Natural killer cell (primary cell): ENCODE measurements around the gene G3BP2. TPM values are rescaled to one million over a fixed set of nuclear protein-coding genes. Genes with fewer than 3 reads are reported as not detected.

Experiments used
- ATAC-seq, 3 donors: fragments of 150-1000 bp in 2 of 3; fragments of 200-7000 bp in 1 of 3; cut with Tn5 transposase; 1 replicate in 1 of 3; 2 replicates in 2 of 3; pipeline ENCODE4 v1.10.0; 2021; ENCODE audit warnings: mild to moderate bottlenecking in 2 of 3, moderate library complexity in 2 of 3
- DNase-seq, 2 donors: peaks; one replicate each; pipeline versions ENCODE4 v3.0.0 to v3.0.0-alpha.2; 2013 to 2021; ENCODE audit warnings: mixed read lengths in 1 of 2
- H3K27ac ChIP-seq: one replicate; pipeline ENCODE4 v1.5.1; 2013; ENCODE audit warnings: mild to moderate bottlenecking, low read length
- H3K27me3 ChIP-seq: one replicate; pipeline ENCODE4 v1.6.1; 2013; ENCODE audit warnings: low read length; ENCODE audit not compliant: control insufficient read depth, insufficient read depth
- H3K36me3 ChIP-seq: one replicate; pipeline ENCODE4 v1.6.1; 2013; ENCODE audit warnings: low read length; ENCODE audit not compliant: control insufficient read depth, insufficient read depth
- H3K4me1 ChIP-seq: one replicate; pipeline ENCODE4 v1.6.1; 2013; ENCODE audit warnings: low read length; ENCODE audit not compliant: control insufficient read depth, insufficient read depth
- H3K4me3 ChIP-seq: one replicate; pipeline ENCODE4 v1.5.1; 2013; ENCODE audit warnings: low read length
- H3K9me3 ChIP-seq: one replicate; pipeline ENCODE4 v1.6.1; 2013; ENCODE audit warnings: low read length; ENCODE audit not compliant: control insufficient read depth, insufficient read depth
- H3K27ac Mint-ChIP-seq, 2 donors: one replicate each; pipeline ENCODE4 v1.8.0; 2022; ENCODE audit warnings: mild to moderate bottlenecking in 2 of 2, mixed read lengths in 2 of 2, moderate library complexity in 1 of 2
- H3K27me3 Mint-ChIP-seq, 2 donors: one replicate each; pipeline ENCODE4 v1.8.0; 2022; ENCODE audit warnings: low read depth in 2 of 2, mixed read lengths in 2 of 2
- H3K36me3 Mint-ChIP-seq: one replicate; pipeline ENCODE4 v1.8.0; 2022; ENCODE audit warnings: mixed read lengths
- H3K4me1 Mint-ChIP-seq, 2 donors: one replicate each; pipeline ENCODE4 v1.8.0; 2022; ENCODE audit warnings: mixed read lengths in 2 of 2
- H3K4me3 Mint-ChIP-seq: one replicate; pipeline ENCODE4 v1.8.0; 2022; ENCODE audit warnings: mild to moderate bottlenecking, moderate library complexity, mixed read lengths
- H3K9me3 Mint-ChIP-seq, 2 donors: one replicate each; pipeline ENCODE4 v1.8.0; 2022; ENCODE audit warnings: mixed read lengths in 2 of 2
- CTCF ChIP-seq: fragments of 200-600 bp; IDR thresholded peaks from one replicate; pipeline ENCODE4 v1.8.0; 2022; ENCODE audit warnings: antibody characterized with exemption
- WGBS: methylation state at CpG from one replicate; pipeline ENCODE4 v1.1.7; 2013; ENCODE audit warnings: missing lambda C conversion rate; ENCODE audit not compliant: insufficient coverage; 5-methylcytosine and 5-hydroxymethylcytosine counted together
- intact Hi-C: fragments of 100-400 bp; cut with micrococcal nuclease; formaldehyde crosslinking; loops from one replicate; pipeline ENCODE4 v1.14.2; 2022
- total RNA-seq, 4 donors: library from RNA; stranded (reverse); fragments of 120-200 nt in 1 of 4; gene quantifications; one replicate each; pipeline versions ENCODE4 v1.2.3 to v1.2.4, GENCODE V29; 2013 to 2022

The G3BP2 gene
- total RNA-seq, 3 donors from 2014 or later (not counting 1 experiment from before 2014, with no cell fraction given) = 204 to 233 (median 214) TPM

GRCh38 chr4:75630937-75631329 is 42.3 kb downstream of the G3BP2 start:
- Histone ChIP-seq H3K4me3 (peak overlapping the region; percentile 48), H3K36me3 (no peaks in the 10 kb centered on the region), H3K27ac (no peak overlapping the region), H3K27me3 (no peaks in the 10 kb centered on the region), H3K4me1 (peaks cover 12% of the 10 kb centered on the region), H3K9me3 (no peaks in the 10 kb centered on the region)
- H3K4me1 Mint-ChIP-seq = peaks cover 7 to 12% of the 10 kb centered on the region in 2 donors
- peak overlapping the region; percentile 95 for H3K4me3 Mint-ChIP-seq
- H3K9me3 Mint-ChIP-seq = no peaks in the 10 kb centered on the region
- 76% methylated on average over 9 of the region's 9 CpGs for WGBS
- no peaks in the 10 kb centered on the region for H3K36me3 Mint-ChIP-seq
- TF ChIP-seq CTCF = no peak
- DNase-seq (no peak), ATAC-seq (no peak)
- peaks cover 0 to 3% of the 10 kb centered on the region in 2 donors for H3K27me3 Mint-ChIP-seq
- H3K27ac Mint-ChIP-seq = peak overlapping the region; percentile 68 to 81
- intact Hi-C loops = loop anchor here (1.0 to 2.0 kb wide), 2 partner anchors 42 to 93 kb away; partner anchors contain the start of genes G3BP2 and USO1

GRCh38 chr4:75630174-75630936 is 42.9 kb downstream of the G3BP2 start, which contains the start of gene CDKL2:
Gene CDKL2, minus strand, starts transcription at chr4:75630528. Its CDS starts 4,540 bp downstream, at chr4:75625988.
- Mint-ChIP-seq H3K27me3 (peaks cover 0 to 8% of the 10 kb centered on the region in 2 donors), H3K9me3 (no peaks in the 10 kb centered on the region), H3K4me1 (peaks cover 7 to 12% of the 10 kb centered on the region in 2 donors), H3K27ac (peak within 1 kb of the TSS; percentile 68 to 81), H3K36me3 (no peaks in the 10 kb centered on the region), H3K4me3 (peak within 1 kb of the TSS; percentile 95)
- H3K27ac ChIP-seq = no peak within 1 kb of the TSS
- peak; percentile 98 to 99 (median 99) for ATAC-seq
- no peak for TF ChIP-seq CTCF
- no peaks in the 10 kb centered on the region for H3K9me3 ChIP-seq
- H3K27me3 ChIP-seq = no peaks in the 10 kb centered on the region
- intact Hi-C loops = loop anchor here (1.0 to 2.0 kb wide), 2 partner anchors 42 to 94 kb away; partner anchors contain the start of genes G3BP2 and USO1
- peak; percentile 88 to 96 for DNase-seq
- H3K4me1 ChIP-seq = peaks cover 12% of the 10 kb centered on the region
- H3K36me3 ChIP-seq = no peaks in the 10 kb centered on the region
- WGBS = 2% methylated on average over 57 of the region's 57 CpGs
- peak within 1 kb of the TSS; percentile 48 for H3K4me3 ChIP-seq

- peak overlapping the region; percentile 57 for H3K4me3 Mint-ChIP-seq
- no peak for TF ChIP-seq CTCF
- Histone ChIP-seq H3K9me3 (no peaks in the 10 kb centered on the region), H3K4me3 (no peak overlapping the region), H3K4me1 (peaks cover 12% of the 10 kb centered on the region), H3K27me3 (no peaks in the 10 kb centered on the region), H3K27ac (no peak overlapping the region), H3K36me3 (no peaks in the 10 kb centered on the region)
- intact Hi-C loops = no loop called here
- H3K4me1 Mint-ChIP-seq = peaks cover 7 to 12% of the 10 kb centered on the region in 2 donors
- ATAC-seq = no peak
- no peaks in the 10 kb centered on the region for H3K36me3 Mint-ChIP-seq
- no peak for DNase-seq
- H3K9me3 Mint-ChIP-seq = no peaks in the 10 kb centered on the region
- H3K27me3 Mint-ChIP-seq = peaks cover 0 to 14% of the 10 kb centered on the region in 2 donors
- no peak overlapping the region for H3K27ac Mint-ChIP-seq
- 40% methylated on average over 1 of the region's 2 CpGs for WGBS
Observed at GRCh38 chr4:75629239-75629638, 44.0 kb downstream of the G3BP2 start.
